Measurements from ENCODE around the gene PAPOLB. TPM values are rescaled to one million over a fixed set of nuclear protein-coding genes. Genes with fewer than 3 reads are reported as not detected.

The PAPOLB gene
- polyA plus RNA-seq, 1 experiment, result not detected

GRCh38 chr7:4816419-4817080 is 45.3 kb downstream of the PAPOLB start:
- no peak for DNase-seq (ENCODE audit: low read depth, low spot score)
- CTCF ChIA-PET, result no interaction called here
- peaks cover 16% of the 10 kb centered on the region for H3K27me3 ChIP-seq (ENCODE audit: control insufficient read depth, insufficient read depth, low read length)

GRCh38 chr7:4815609-4816418 is 46.0 kb downstream of the PAPOLB start:
- no peak for DNase-seq (ENCODE audit: low read depth, low spot score)
- Histone ChIP-seq H3K27me3 (ENCODE audit: control insufficient read depth, insufficient read depth, low read length) (peaks cover 16% of the 10 kb centered on the region), H3K4me3 (ENCODE audit: low read depth, low read length) (no peak overlapping the region), H3K9me3 (ENCODE audit: control insufficient read depth, insufficient read depth, low read length) (peaks cover 3% of the 10 kb centered on the region), H3K27ac (ENCODE audit: low read depth, low read length) (no peak overlapping the region)
- CTCF ChIA-PET, result no interaction called here
- POLR2A ChIA-PET, result no interaction called here
- no peak for TF ChIP-seq CTCF (IDR thresholded peaks at IDR 0.05; ENCODE audit: low read depth, low read length)

More at GRCh38 chr7:4816419-4817080, 45.3 kb downstream of the PAPOLB start:
- Histone ChIP-seq H3K9me3 (ENCODE audit: control insufficient read depth, insufficient read depth, low read length) (peaks cover 3% of the 10 kb centered on the region), H3K4me3 (ENCODE audit: low read depth, low read length) (no peak overlapping the region), H3K27ac (ENCODE audit: low read depth, low read length) (no peak overlapping the region)
- no peak for TF ChIP-seq CTCF (IDR thresholded peaks at IDR 0.05; ENCODE audit: low read depth, low read length)
- POLR2A ChIA-PET, result no interaction called here

GRCh38 chr7:4815121-4815520 is 46.7 kb downstream of the PAPOLB start:
- peaks cover 3% of the 10 kb centered on the region for H3K9me3 ChIP-seq (ENCODE audit: control insufficient read depth, insufficient read depth, low read length)
- no peak overlapping the region for H3K27ac ChIP-seq (ENCODE audit: low read depth, low read length)
- no peak overlapping the region for H3K4me3 ChIP-seq (ENCODE audit: low read depth, low read length)
- CTCF ChIA-PET, result no interaction called here
- POLR2A ChIA-PET, result no interaction called here
- H3K27me3 ChIP-seq (ENCODE audit: control insufficient read depth, insufficient read depth, low read length), result peaks cover 14% of the 10 kb centered on the region
- TF ChIP-seq CTCF (IDR thresholded peaks at IDR 0.05; ENCODE audit: low read depth, low read length), result no peak
- DNase-seq (ENCODE audit: low read depth, low spot score), result no peak

- CTCF ChIA-PET, result no interaction called here
- DNase-seq (ENCODE audit: low read depth, low spot score), result no peak
- H3K27ac ChIP-seq (ENCODE audit: low read depth, low read length), result no peak overlapping the region
- POLR2A ChIA-PET, result no interaction called here
- H3K4me3 ChIP-seq (ENCODE audit: low read depth, low read length), result no peak overlapping the region
- peaks cover 8% of the 10 kb centered on the region for H3K27me3 ChIP-seq (ENCODE audit: control insufficient read depth, insufficient read depth, low read length)
- no peak for TF ChIP-seq CTCF (IDR thresholded peaks at IDR 0.05; ENCODE audit: low read depth, low read length)
- peaks cover 3% of the 10 kb centered on the region for H3K9me3 ChIP-seq (ENCODE audit: control insufficient read depth, insufficient read depth, low read length)
Measured at GRCh38 chr7:4814433-4814832, 47.4 kb downstream of the PAPOLB start.

- Histone ChIP-seq H3K4me3 (ENCODE audit: low read depth, low read length) (no peak overlapping the region), H3K27ac (ENCODE audit: low read depth, low read length) (no peak overlapping the region), H3K9me3 (ENCODE audit: control insufficient read depth, insufficient read depth, low read length) (peaks cover 3% of the 10 kb centered on the region), H3K27me3 (ENCODE audit: control insufficient read depth, insufficient read depth, low read length) (peaks cover 16% of the 10 kb centered on the region)
- CTCF ChIA-PET, result interaction anchor here (1.2 kb wide), 1 partner anchor 11 kb away, joined by 3 read pairs; no protein-coding TSS in a partner anchor
- POLR2A ChIA-PET, result no interaction called here
- DNase-seq (ENCODE audit: low read depth, low spot score), result no peak
- TF ChIP-seq CTCF (IDR thresholded peaks at IDR 0.05; ENCODE audit: low read depth, low read length), result no peak
Measured at GRCh38 chr7:4809666-4810065, 52.2 kb downstream of the PAPOLB start.

All from AG04450 (cell line).